Measurements from ENCODE around the gene SLC13A3.

SLC13A3 gene

DNA sequence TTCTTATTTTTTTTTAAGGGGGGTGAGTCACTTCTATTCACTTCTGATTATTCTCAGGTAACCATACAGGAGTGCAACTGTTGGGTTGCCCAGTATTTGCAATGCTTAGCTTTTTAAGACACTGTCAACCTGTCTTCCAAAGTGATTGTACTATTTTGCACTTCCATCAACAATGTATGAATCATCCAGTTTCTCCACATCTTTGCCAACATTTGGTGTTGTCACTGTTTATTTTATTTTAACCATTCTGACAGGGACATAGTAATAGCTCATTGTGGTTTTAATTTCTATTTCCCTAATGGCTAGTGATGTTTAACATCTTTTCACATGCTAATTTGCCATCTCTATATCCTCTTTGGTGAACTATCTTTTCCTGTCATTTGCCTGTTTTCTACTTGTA, 1.4 kb upstream of the SLC13A3 start:
- ATAC-seq (no peak), DNase-seq (no peak)

GRCh38 chr20:46650575-46651090, 626 bp downstream of the SLC13A3 start:
- ATAC-seq (no peak), DNase-seq (no peak)

GRCh38 chr20:46649965-46650542, 1.2 kb downstream of the SLC13A3 start:
- ATAC-seq (no peak), DNase-seq (no peak)

DNA sequence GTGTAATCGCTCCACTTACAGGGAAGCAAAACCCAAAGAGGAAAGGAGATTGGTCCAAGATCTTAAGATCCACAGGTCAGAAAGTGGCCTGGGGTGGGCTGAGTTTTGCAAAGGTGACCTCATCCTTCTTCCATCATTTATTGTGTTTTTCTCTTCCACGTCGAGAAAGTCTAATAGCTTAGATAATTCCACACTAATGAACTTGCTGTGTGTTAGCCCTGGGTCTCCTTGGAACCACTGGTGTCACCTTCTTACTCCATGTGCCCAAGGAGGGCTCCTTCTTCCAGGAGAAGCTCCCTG, 1.7 kb downstream of the SLC13A3 start:
- ATAC-seq (no peak), DNase-seq (no peak)

DNA sequence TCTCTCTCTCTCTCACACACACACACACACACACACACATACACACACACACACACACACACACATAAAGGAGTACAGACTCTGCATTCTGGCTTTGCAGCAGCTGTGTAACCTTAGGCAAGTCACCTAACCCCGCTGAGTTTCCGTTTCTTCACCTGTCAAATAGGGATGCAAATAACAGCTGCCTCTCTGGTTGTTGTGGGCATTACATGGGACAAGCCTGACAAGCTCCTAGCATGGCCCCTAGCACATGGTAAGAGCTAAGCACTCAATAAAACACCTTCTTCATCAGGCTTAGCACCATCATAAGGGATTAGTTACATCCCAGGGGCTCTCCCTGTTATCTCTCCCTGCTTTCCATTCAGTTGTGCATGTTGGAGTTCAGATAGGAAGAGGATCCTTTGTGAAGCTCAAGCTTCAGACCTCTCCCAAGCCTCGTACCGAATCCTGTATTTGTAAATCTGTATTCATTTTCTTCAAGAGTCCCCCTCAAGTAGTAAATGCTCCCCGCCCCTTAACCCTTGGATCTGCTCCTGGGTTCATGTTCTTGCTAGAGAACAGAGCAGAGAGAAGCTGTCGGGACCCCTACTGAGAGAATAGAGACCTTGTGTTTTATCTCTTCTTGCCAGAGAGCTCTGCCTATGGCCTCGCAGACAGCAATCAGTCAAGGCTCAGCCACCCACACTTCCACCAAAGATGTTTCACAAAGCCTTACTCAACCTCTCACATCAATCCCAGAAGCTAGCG, 2.2 kb downstream of the SLC13A3 start:
- no peak for DNase-seq
- ATAC-seq, result no peak

- ATAC-seq, result no peak
- no peak for DNase-seq
Observed at GRCh38 chr20:46647469-46647868, 3.8 kb downstream of the SLC13A3 start.

DNA sequence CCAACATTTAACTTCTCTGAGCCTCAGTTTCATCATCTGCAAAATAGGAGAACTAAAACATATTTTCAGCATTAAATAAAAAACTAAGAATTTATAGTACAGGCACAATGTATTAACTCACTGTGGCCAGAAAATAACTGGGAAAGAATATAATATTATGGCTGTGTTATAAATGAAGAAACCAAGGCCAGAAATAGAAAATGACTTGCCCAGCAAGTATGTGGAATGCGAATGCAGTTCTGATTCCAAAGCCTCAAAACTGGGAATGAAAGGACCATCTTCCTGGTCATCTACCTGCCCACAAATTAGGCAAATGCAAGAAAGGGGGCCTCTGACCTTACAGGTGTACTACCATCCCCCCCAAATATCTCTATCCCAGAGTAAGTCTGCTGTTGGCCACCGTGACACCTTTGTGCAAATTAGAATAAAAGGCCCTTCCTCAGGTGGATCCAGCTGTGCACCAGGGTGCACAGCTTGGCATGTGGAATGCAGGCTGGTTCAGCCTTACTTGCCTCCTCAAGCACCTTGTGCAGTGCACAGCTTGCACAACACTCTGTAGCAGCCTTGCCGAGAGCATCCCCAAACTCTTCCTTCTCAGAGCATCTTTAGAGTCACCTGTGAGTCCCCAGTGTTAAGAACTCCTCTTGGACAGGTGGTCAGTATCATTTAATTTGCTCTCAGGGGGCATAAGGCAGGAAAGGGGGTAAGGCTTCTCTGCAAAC, 4.4 kb downstream of the SLC13A3 start:
- ATAC-seq, result no peak

DNA sequence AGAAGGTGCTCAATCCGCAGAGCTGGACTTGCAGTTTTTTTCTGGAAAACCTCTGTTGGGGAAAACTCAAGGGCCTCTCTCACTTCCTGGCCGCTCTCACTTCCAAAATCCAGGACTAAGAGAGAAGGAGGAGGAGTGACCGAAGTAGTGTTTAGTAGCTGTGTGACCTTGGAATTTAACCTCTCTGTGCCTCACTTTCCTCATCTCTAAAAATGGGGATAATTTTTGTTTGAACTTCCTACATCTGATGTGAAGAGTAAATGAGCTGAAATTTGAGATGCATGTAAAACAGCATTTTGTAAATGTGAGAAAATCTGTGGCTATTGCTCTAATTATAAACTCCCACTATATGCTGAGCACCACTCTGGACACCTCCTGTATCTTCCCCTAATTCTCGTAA, 5.1 kb downstream of the SLC13A3 start:
- DNase-seq (no peak), ATAC-seq (no peak)

More for the DNA sequence above, 4.4 kb downstream of the SLC13A3 start:
- DNase-seq, result no peak

GRCh38 chr20:46644733-46645132, 6.5 kb downstream of the SLC13A3 start:
- ATAC-seq, result no peak
- DNase-seq, result no peak

DNA sequence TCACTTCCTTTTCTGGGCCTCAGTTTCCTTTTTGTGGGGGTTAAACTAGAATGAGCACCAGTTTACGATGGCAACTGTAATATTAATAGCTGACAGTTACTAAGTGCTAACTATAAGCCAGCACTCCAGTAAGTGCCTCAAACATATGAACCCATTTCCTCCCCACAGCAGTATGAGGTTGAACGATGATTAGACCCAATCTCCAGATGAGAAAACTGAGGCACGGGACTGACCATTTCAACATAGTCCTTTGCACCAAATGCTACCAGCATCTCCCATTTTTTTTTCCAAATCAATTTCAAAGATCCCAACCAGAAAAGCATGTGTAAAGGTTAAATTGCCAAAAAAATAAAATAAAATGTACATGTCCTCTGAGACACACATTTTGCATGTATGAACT, 7.1 kb downstream of the SLC13A3 start:
- no peak for DNase-seq
- ATAC-seq, result no peak

DNA sequence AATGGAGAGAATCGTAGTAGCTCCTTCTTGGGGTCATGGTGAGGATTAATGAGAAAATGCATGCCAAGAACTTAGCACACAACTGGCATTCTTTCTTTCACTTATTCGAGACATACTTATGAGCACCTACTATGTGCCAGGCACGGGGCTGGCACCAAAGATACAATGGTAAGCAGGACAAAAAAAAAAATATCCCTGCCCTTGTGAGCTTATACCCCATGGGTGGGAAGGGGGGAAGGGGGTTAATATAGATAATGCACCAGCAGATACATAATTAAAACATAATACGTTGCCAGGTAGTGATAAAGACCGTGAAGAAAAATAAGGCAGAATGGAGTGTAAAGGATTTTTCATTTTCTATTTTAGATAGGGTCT, 8.3 kb downstream of the SLC13A3 start:
- no peak for DNase-seq
- ATAC-seq, result no peak

- DNase-seq (no peak), ATAC-seq (no peak)
Observed at GRCh38 chr20:46642265-46642968, 8.8 kb downstream of the SLC13A3 start.

DNA sequence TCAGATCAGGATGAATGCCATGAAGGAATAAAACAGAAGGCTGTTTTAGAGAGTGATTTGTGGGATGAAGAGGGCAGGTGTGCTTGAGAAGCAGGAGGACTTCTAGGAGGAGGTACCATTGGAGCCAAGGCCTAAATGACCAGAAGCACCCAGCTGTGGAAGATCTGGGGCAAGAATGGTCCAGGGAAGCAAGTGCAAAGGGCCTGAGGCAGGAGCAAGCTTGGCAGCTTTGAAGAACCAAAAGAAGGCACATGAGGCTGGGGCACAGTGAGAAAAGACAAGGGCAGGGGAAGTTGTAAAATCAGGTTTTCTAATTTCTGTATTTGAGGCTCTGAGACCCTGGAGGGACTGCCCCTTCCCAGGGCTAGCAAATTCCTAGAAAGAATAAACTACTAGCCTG, 9.8 kb downstream of the SLC13A3 start:
- DNase-seq (no peak), ATAC-seq (no peak)

DNA sequence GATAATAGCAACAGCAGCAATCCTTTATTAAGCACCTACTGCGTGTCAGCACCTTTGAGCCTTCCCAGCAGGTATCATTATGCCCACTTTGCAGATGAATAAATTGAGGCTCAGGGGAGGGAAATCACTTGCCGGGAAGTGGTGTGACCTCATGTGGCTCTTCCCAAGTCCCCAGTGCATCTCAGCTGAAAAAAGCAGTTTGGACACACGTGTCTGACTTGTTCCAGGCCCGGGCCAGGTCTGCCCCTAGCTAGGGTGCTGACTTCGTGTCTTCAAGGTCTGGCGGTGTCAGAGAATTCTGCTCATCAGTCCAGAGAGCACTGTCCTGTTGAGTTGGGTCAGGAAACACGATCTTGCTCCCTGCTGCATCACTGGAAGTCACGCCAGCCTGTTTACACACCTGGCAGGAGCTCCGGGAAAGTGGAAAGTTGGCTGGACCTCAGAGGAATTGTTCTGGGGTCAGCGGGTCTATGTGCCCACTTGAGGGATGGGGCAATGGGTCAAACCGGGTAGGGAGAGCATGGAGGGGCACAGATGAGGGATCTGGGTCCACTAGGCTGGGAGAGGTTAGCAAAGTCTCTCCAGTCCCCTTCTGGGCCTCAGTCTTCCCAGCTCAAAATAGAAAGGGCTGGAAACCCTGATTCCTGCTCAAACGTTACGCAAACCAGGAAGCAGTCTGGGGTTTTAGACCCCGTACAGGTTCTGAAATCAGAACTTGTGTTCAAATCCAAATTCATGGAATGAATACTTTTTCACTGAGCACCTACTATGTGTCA, 10.5 kb downstream of the SLC13A3 start:
- no peak for DNase-seq
- ATAC-seq, result no peak

- DNase-seq, result no peak
- ATAC-seq, result no peak
Observed at GRCh38 chr20:46640044-46640443, 11.2 kb downstream of the SLC13A3 start.

GRCh38 chr20:46639587-46639986, 11.7 kb downstream of the SLC13A3 start:
- DNase-seq (no peak), ATAC-seq (no peak)

DNA sequence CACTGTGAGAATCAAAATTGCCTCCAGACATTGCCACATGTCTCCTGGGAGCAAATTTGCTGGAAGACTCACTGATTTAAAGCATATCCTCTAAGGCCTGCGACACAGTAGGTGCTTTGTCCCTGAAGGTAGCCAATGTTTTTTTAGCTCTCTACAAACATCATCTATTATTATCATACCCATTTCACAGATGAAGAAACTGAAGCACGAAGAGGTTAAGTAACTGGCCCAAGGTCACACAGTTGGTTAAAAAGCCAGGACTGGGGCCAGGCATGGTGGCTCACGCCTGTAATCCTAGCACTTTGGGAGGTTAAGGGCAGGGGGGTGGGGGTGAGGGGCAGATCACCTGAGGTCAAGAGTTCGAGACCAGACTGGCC, 12.4 kb downstream of the SLC13A3 start:
- DNase-seq (no peak), ATAC-seq (no peak)

DNA sequence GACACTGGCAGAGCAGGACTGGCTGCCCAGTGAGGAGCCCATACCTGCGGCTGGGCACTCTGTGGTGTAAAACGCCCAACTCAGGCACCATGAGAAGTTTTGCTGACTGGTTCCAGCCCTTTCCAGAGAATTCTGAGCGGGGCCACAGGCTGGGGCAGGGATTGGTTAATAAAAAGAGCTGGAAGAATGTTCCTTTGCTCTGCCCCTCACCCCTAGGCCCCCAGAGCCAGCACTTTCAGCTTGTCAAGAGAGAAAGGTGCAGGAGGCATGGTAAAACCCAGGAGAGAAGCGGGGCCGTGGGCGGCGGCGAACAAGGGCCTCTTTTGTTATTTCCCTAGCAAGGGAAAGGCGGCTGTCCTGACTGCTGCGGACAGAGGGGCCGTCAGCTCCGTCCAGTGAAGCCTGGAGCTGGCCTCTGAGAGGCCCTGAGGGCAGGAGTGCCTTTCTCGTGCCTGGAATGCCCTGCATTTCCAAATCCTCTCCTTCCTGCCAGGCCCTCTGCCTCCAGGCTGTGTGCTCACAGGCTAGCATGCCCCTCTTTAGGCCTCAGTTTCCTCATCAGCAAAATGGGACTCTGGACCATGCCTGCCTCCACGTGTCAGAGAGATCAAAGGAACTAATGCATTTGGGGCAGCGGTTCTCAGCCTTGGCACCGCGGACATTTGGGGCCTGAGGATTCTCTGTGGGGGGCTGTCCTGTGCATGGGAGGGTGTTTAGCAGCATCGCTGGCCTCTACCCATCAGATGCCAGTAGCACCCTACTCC, 12.9 kb downstream of the SLC13A3 start:
- DNase-seq (no peak), ATAC-seq (no peak)

DNA sequence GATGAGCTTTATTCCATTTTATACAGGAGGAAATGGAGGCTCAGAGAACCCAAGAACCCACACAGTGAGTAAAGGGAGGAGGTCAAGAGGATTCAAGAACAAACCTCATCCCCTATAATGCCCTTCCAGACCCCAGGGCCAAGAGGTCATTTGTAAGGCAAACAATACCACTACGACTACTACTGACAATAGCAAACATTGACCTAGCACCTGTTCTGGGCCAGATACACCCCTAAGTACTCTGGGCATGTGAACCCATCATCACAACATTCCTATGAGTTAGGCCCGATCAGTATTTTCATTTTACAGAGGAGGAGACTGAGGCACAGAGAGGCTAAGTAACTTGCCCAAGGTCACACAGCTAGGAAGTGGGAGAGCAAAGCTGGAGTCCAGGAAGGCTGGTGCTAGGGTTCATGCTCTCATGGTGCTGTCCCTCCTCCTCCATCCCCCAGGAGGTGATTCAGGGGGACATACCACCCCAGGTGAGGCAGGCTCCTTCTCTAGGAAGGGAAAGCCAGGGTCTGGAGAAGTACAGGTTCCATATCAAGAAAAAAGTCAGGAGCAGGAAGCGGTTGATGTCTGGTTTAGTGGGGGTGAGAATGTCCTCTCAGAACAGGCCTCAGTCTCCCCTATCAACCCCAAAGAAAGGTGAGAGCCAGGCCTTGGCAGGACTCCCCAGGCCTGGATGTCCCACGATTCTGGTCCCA, 13.7 kb downstream of the SLC13A3 start:
- ATAC-seq (no peak), DNase-seq (no peak)

DNA sequence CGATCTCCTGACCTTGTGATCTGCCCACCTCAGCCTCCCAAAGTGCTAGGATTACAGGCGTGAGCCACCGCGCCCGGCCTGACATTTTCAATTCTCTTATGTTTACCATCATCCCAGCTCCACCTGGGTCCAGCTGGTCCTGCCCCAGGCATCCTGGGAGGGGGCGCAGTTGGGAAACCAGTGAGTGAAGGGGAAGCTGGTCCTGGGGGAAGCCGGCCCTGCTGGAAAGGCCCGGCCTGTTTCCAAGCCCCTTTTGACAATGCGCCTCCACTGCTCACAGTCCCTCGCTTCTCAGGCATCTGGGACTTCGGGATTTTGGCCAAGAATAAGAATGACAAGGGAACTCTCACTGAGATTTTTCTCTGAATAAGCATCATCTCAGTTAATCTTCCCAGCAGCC, 14.2 kb downstream of the SLC13A3 start:
- ATAC-seq (no peak), DNase-seq (no peak)

DNA sequence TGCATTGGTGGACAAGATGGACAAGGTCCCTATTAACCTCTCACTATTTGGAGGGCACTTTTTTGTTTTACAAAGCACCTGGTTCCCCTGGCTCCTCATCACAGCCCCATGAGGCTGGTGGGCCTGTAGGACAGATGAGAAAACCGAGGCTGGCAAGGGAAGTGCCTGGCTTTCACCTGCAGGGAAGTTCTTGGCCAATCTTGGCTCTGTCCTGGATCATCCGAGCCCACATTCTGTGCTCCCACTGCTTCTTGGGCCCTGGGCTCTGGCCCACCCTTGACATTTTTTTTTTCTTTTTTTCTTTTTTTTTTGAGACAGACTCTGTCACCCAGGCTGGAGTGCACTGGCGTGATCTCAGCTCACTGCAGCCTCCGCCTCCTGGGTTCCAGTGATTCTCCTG, 14.7 kb downstream of the SLC13A3 start:
- ATAC-seq, result no peak
- no peak for DNase-seq

Data from stimulated activated naive CD8-positive, alpha-beta T cell treated with anti-CD3 and anti-CD28 coated beads, Interleukin-15, Interleukin-2, amounts not matched to agents 100 U/mL and 50 U/mL, for 24 hours (primary cell).